IMR-90 (cell line): Measurements from ENCODE around the gene PAX3. TPM values are rescaled to one million over a fixed set of nuclear protein-coding genes. Genes with fewer than 3 reads are reported as not detected.

Source experiments
- ATAC-seq: fragments of 200-7000 bp; cut with Tn5 transposase; 2 replicates; pipeline ENCODE4 v1.9.1; 2020; ENCODE audit warnings: low read depth, mild to moderate bottlenecking, moderate library complexity
- BruUV-seq: library from RNA; stranded (reverse); fragments of 400-500 nt; replicated peaks from 2 replicates; lab custom pipeline; 2021; lab: Mats Ljungman, UMichigan
- CTCF ChIA-PET: fragments of 300-600 bp; formaldehyde crosslinking; extraction: SDS; loops from one replicate; lab custom pipeline; 2021; ENCODE audit warnings: antibody characterized with exemption; lab: Yijun Ruan, JAX
- POLR2A ChIA-PET: fragments of 300-600 bp; sonication (Branson Sonifier 250); formaldehyde crosslinking; loops from one replicate; lab custom pipeline; 2022; ENCODE audit warnings: antibody characterized with exemption; ENCODE audit not compliant: unreplicated experiment; lab: Charles Lee
- DNase-seq: peaks from one replicate; pipeline ENCODE4 v3.0.0; 2013
- H2AFZ ChIP-seq: replicated peaks from 2 replicates; pipeline ENCODE3; 2013; ENCODE audit warnings: low read length, mild to moderate bottlenecking; ENCODE audit not compliant: poor library complexity
- H2AK5ac ChIP-seq: 2 replicates; pipeline ENCODE4 v1.6.1; 2013; ENCODE audit warnings: low read depth, low read length, inconsistent platforms
- H2AK9ac ChIP-seq: replicated peaks from 2 replicates; pipeline ENCODE3; 2013; ENCODE audit warnings: mild to moderate bottlenecking, low read depth, low read length, moderate library complexity; ENCODE audit not compliant: poor library complexity
- H2BK120ac ChIP-seq: 2 replicates; pipeline ENCODE4 v1.6.1; 2013; ENCODE audit warnings: low read depth, low read length, inconsistent platforms
- H2BK15ac ChIP-seq: 3 replicates; pipeline ENCODE4 v1.6.1; 2013; ENCODE audit warnings: low read depth, low read length, inconsistent platforms
- H2BK20ac ChIP-seq: 2 replicates; pipeline ENCODE4 v1.6.1; 2013; ENCODE audit warnings: low read depth, mild to moderate bottlenecking, inconsistent platforms, low read length, moderate library complexity
- H2BK5ac ChIP-seq: 2 replicates; pipeline ENCODE4 v1.6.1; 2013; ENCODE audit warnings: mild to moderate bottlenecking, low read depth, low read length, inconsistent platforms; ENCODE audit not compliant: poor library complexity, severe bottlenecking
- H3K14ac ChIP-seq: replicated peaks from 2 replicates; pipeline ENCODE4 v1.6.1; 2013; ENCODE audit warnings: low read depth, low read length, inconsistent platforms
- H3K18ac ChIP-seq: 2 replicates; pipeline ENCODE4 v1.6.1; 2013; ENCODE audit warnings: low read depth, low read length, control low read depth
- H3K23ac ChIP-seq: 2 replicates; pipeline ENCODE4 v1.6.1; 2013; ENCODE audit warnings: low read depth, low read length, inconsistent platforms
- H3K27ac ChIP-seq: 2 replicates; pipeline ENCODE4 v1.5.1; 2013; ENCODE audit warnings: mild to moderate bottlenecking, control low read depth, low read length; ENCODE audit not compliant: insufficient read depth
- H3K27me3 ChIP-seq: 2 replicates; pipeline ENCODE4 v1.6.1; 2013; ENCODE audit warnings: low read length; ENCODE audit not compliant: control insufficient read depth, insufficient read depth
- H3K36me3 ChIP-seq: 2 replicates; pipeline ENCODE4 v1.6.1; 2013; ENCODE audit warnings: low read length, mixed read lengths; ENCODE audit not compliant: control insufficient read depth, insufficient read depth
- H3K4ac ChIP-seq: 2 replicates; pipeline ENCODE4 v1.6.1; 2013; ENCODE audit warnings: low read depth, low read length, inconsistent platforms
- H3K4me1 ChIP-seq: 2 replicates; pipeline ENCODE4 v1.6.1; 2013; ENCODE audit warnings: low read length, mixed read lengths; ENCODE audit not compliant: control insufficient read depth, insufficient read depth
- H3K4me2 ChIP-seq: 2 replicates; pipeline ENCODE4 v1.6.1; 2013; ENCODE audit warnings: low read depth, mild to moderate bottlenecking, control low read depth, low read length, moderate library complexity
- H3K4me3 ChIP-seq: 2 replicates; pipeline ENCODE4 v1.5.1; 2013; ENCODE audit warnings: low read depth, mild to moderate bottlenecking, control low read depth, low read length, moderate library complexity; ENCODE audit not compliant: insufficient read depth
- H3K56ac ChIP-seq: 2 replicates; pipeline ENCODE4 v1.6.1; 2013; ENCODE audit warnings: low read length, inconsistent platforms; ENCODE audit not compliant: insufficient read depth; ENCODE audit errors: extremely low read depth
- H3K79me1 ChIP-seq, 2 experiments: 2 replicates each; pipeline ENCODE4 v1.6.1; 2013; ENCODE audit warnings: low read length in 2 of 2, inconsistent platforms in 1 of 2, low read depth in 1 of 2
- H3K9ac ChIP-seq: 2 replicates; pipeline ENCODE4 v1.6.1; 2013; ENCODE audit warnings: low read depth, low read length, control low read depth
- H3K9me1 ChIP-seq: 2 replicates; pipeline ENCODE4 v1.6.1; 2013; ENCODE audit warnings: low read length, inconsistent platforms; ENCODE audit not compliant: insufficient read depth
- H3K9me3 ChIP-seq: 2 replicates; pipeline ENCODE4 v1.6.1; 2013; ENCODE audit warnings: low read length; ENCODE audit not compliant: control insufficient read depth, insufficient read depth
- H4K20me1 ChIP-seq: 2 replicates; pipeline ENCODE4 v1.6.1; 2013; ENCODE audit warnings: low read length, inconsistent platforms; ENCODE audit not compliant: insufficient read depth
- H4K5ac ChIP-seq: 2 replicates; pipeline ENCODE4 v1.6.1; 2013; ENCODE audit warnings: mild to moderate bottlenecking, low read depth, low read length, control low read depth
- H4K8ac ChIP-seq, 2 experiments: 2 replicates each; pipeline ENCODE4 v1.6.1; 2013; ENCODE audit warnings: low read depth in 2 of 2, low read length in 2 of 2, control low read depth in 1 of 2, inconsistent platforms in 1 of 2
- H4K91ac ChIP-seq: 2 replicates; pipeline ENCODE4 v1.6.1; 2013; ENCODE audit warnings: low read depth, low read length, inconsistent platforms; ENCODE audit not compliant: insufficient read depth
- NFE2L2 ChIP-seq: fragments of 150-350 bp; IDR thresholded peaks from 2 replicates; pipeline ENCODE4 v1.6.1; 2016; ENCODE audit warnings: low read depth, mild to moderate bottlenecking, low read length
- RFX5 ChIP-seq: IDR thresholded peaks from 2 replicates; pipeline ENCODE4 v1.8.0; 2012; ENCODE audit warnings: low read depth, mild to moderate bottlenecking, low read length, moderate library complexity
- WGBS, 2 experiments: methylation state at CpG; one replicate each; pipeline versions ENCODE4 v1.1.5 to v1.1.7; 2013; ENCODE audit warnings: missing lambda C conversion rate in 2 of 2; ENCODE audit not compliant: insufficient read length in 1 of 2; ENCODE audit errors: extremely low coverage in 2 of 2; 5-methylcytosine and 5-hydroxymethylcytosine counted together
- dilution Hi-C: fragments of 300-500 bp; cut with HindIII; formaldehyde crosslinking; loops from one replicate; pipeline ENCODE4 v1.14.3; 2018; ENCODE audit warnings: low sequenced_read_pairs; ENCODE audit not compliant: unreplicated experiment
- in situ Hi-C: fragments of 300-500 bp; cut with MboI; formaldehyde crosslinking; loops from 3 replicates; pipeline ENCODE4 v1.14.3; 2019; ENCODE audit warnings: low sequenced_read_pairs, inconsistent platforms, mixed read lengths
- intact Hi-C: fragments of 100-400 bp; cut with micrococcal nuclease; formaldehyde crosslinking; loops from 2 replicates; pipeline ENCODE4 v1.10.0; 2022
- polyA plus RNA-seq, 3 experiments: library from polyadenylated mRNA; depleted of rRNA; stranded (reverse); fragments of >200 nt; gene quantifications; 2 replicates each; pipeline ENCODE4 v1.2.3, GENCODE V29; 2012; ENCODE audit warnings: low replicate concordance in 1 of 3
- total RNA-seq: library from RNA; depleted of rRNA; stranded (reverse); fragments of >200 nt; gene quantifications from 2 replicates; pipeline ENCODE4 v1.2.3, GENCODE V29; 2012
- TF ChIP-seq, protein P1 (sequence below): fragments of 150-350 bp; IDR thresholded peaks from 2 replicates; pipeline ENCODE4 v1.6.1; 2017; ENCODE audit warnings: mild to moderate bottlenecking, antibody characterized with exemption, low read length, low read depth

The PAX3 gene
- total and polyA plus RNA-seq, 2 of the 4 experiments (the other 2 are of a cell fraction), result not detected

DNA sequence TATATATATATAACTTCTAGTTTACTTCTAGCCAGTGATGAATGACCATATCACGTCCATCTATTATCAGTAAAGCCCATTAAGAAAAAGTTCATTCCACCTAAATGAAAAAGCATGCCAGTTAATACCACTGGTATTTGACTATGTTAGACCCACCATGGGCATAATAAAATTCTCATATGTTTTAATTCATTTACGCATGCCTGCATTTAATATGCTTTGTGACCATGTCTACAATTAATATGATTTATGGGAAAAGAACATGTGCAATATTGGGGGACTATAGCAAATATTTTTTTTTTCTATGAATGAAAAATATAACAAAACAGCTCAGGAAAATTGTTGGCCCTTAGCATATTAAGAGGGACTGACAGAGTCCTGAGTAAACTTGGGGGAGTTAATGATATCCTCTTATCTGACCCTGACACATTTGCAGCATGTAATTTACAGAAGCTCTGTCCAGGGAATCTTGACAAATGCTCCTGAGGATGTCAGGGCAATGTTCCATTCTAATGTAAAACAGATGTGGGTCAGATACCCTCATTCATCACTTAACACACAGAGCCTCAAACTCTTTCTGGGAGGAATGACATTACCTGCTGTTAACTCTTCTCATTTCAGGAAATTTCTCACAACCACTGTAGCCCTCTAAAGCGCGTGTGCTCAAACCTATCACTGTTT lies 90.6 kb downstream of the PAX3 start:
- no TSS peak for BruUV-seq
- H3K9me3 ChIP-seq, result no peaks in the 10 kb centered on the region
- H3K18ac ChIP-seq, result no peak overlapping the region
- H4K20me1 ChIP-seq, result no peaks in the 10 kb centered on the region
- intact Hi-C loops (no loop called here), in situ Hi-C loops (no loop called here), dilution Hi-C loops (no loop called here)
- no peak overlapping the region for H3K9ac ChIP-seq
- no peak overlapping the region for H3K23ac ChIP-seq
- ATAC-seq (no peak), DNase-seq (no peak)
- ChIA-PET POLR2A (no interaction called here), CTCF (no interaction called here)
- no peak overlapping the region for H2AK9ac ChIP-seq
- H3K4me2 ChIP-seq, result no peak overlapping the region
- H3K9me1 ChIP-seq, result no peaks in the 10 kb centered on the region
- no peaks in the 10 kb centered on the region for H3K79me1 ChIP-seq
- H3K56ac ChIP-seq, result no peak overlapping the region
- no peaks in the 10 kb centered on the region for H3K27me3 ChIP-seq
- no peaks in the 10 kb centered on the region for H3K36me3 ChIP-seq
- TF ChIP-seq RFX5, result no peak
- TF ChIP-seq, protein P1, sequence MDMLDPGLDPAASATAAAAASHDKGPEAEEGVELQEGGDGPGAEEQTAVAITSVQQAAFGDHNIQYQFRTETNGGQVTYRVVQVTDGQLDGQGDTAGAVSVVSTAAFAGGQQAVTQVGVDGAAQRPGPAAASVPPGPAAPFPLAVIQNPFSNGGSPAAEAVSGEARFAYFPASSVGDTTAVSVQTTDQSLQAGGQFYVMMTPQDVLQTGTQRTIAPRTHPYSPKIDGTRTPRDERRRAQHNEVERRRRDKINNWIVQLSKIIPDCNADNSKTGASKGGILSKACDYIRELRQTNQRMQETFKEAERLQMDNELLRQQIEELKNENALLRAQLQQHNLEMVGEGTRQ, result no peak
- no peak for TF ChIP-seq NFE2L2
- H2AFZ ChIP-seq, result no peak overlapping the region
- no peaks in the 10 kb centered on the region for H3K4me1 ChIP-seq
- H3K4ac ChIP-seq, result no peak overlapping the region
- no peak overlapping the region for H4K8ac ChIP-seq
- no peak overlapping the region for H3K4me3 ChIP-seq
- no CpG with 5 or more reads among the region's 4 CpGs for WGBS, 2 experiments
- no peak overlapping the region for H4K91ac ChIP-seq
- H3K14ac ChIP-seq, result no peak overlapping the region
- no peak overlapping the region for H4K5ac ChIP-seq
- no peak overlapping the region for H2BK120ac ChIP-seq
- H2BK15ac ChIP-seq, result no peak overlapping the region
- H2BK20ac ChIP-seq, result no peak overlapping the region
- H3K27ac ChIP-seq, result no peak overlapping the region
- no peak overlapping the region for H2BK5ac ChIP-seq
- H2AK5ac ChIP-seq, result no peak overlapping the region
